Measurements from ENCODE around the gene UCN. TPM values are rescaled to one million over a fixed set of nuclear protein-coding genes. Genes with fewer than 3 reads are reported as not detected.

Gene UCN
- total and polyA plus RNA-seq, 2 of the 4 experiments (the other 2 are of a cell fraction): 0.22 TPM; not detected in 1

DNA sequence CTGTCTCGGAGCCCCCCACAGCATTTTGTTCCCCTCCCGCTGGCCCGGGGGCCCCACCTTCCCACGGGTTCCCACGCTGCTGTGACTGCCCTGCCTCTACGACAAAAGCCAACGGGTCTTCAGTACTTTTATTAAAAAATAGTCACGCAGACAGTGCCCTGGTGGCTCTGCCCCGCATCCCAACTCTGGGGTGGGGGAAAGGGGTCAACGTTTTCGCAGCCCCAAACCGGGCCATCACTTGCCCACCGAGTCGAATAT, 1.0 kb downstream of the UCN start:
- no peak overlapping the region for H3K4me3 ChIP-seq (ENCODE audit: insufficient read depth, low read depth, low read length)
- no peaks in the 10 kb centered on the region; the same call in 1 of the 2 replicates for H3K4me1 ChIP-seq (ENCODE audit: control insufficient read depth, insufficient read depth, low read length)
- H3K56ac ChIP-seq (ENCODE audit: extremely low read depth, insufficient read depth, low read length): no peak overlapping the region
- H2BK20ac ChIP-seq (ENCODE audit: low read depth, low read length): no peak overlapping the region
- no peak overlapping the region for H4K8ac ChIP-seq (ENCODE audit: low read depth in 2 of 2, low read length in 2 of 2)
- no peak overlapping the region for H2AFZ ChIP-seq (replicated peaks; ENCODE audit: low read length, poor library complexity)
- no peak overlapping the region for H3K23ac ChIP-seq (ENCODE audit: low read depth, low read length)
- H2BK120ac ChIP-seq (ENCODE audit: low read depth, low read length): no peak overlapping the region
- ChIA-PET CTCF (no interaction called here), POLR2A (ENCODE audit: unreplicated experiment) (interaction anchor here (0.6 kb wide), 1 partner anchor 60 kb away, joined by 3 read pairs; no protein-coding TSS in a partner anchor)
- H3K36me3 ChIP-seq (ENCODE audit: control insufficient read depth, insufficient read depth, low read length): peaks cover 14% of the 10 kb centered on the region
- no peak overlapping the region for H4K5ac ChIP-seq (ENCODE audit: low read depth, low read length)
- H3K4ac ChIP-seq (ENCODE audit: low read depth, low read length): no peak overlapping the region
- no TSS peak for BruUV-seq (replicated peaks)
- H3K14ac ChIP-seq (replicated peaks; ENCODE audit: low read depth, low read length): no peak overlapping the region
- no peaks in the 10 kb centered on the region; the same call in 1 of the 2 replicates for H3K9me1 ChIP-seq (ENCODE audit: insufficient read depth, low read length)
- H2AK9ac ChIP-seq (replicated peaks; ENCODE audit: low read depth, low read length, poor library complexity): no peak overlapping the region
- peaks cover 10% of the 10 kb centered on the region for H4K20me1 ChIP-seq (ENCODE audit: insufficient read depth, low read length)
- intact Hi-C loops (cut with micrococcal nuclease): no loop called here
- ATAC-seq (ENCODE audit: low read depth) (no peak), DNase-seq (no peak)
- in situ Hi-C loops (cut with MboI; ENCODE audit: low sequenced_read_pairs): no loop called here
- dilution Hi-C loops (cut with HindIII; ENCODE audit: low sequenced_read_pairs, unreplicated experiment): no loop called here
- no peak overlapping the region for H3K27ac ChIP-seq (ENCODE audit: insufficient read depth, low read length)
- no peak overlapping the region for H3K4me2 ChIP-seq (ENCODE audit: low read depth, low read length)
- H3K27me3 ChIP-seq (ENCODE audit: control insufficient read depth, insufficient read depth, low read length): peaks cover 41% of the 10 kb centered on the region
- no peak overlapping the region for H2BK5ac ChIP-seq (ENCODE audit: low read depth, low read length, poor library complexity, severe bottlenecking)
- H2AK5ac ChIP-seq (ENCODE audit: low read depth, low read length): no peak overlapping the region
- H3K9me3 ChIP-seq (ENCODE audit: control insufficient read depth, insufficient read depth, low read length): no peaks in the 10 kb centered on the region; the same call in 1 of the 2 replicates
- no peak overlapping the region for H4K91ac ChIP-seq (ENCODE audit: insufficient read depth, low read depth, low read length)
- H3K9ac ChIP-seq (ENCODE audit: low read depth, low read length): no peak overlapping the region
- no peak overlapping the region for H2BK15ac ChIP-seq (ENCODE audit: low read depth, low read length)
- TF ChIP-seq MAFK (IDR thresholded peaks at IDR 0.05; ENCODE audit: low read depth, low read length) (no peak), CEBPB (IDR thresholded peaks at IDR 0.05; ENCODE audit: low read depth, low read length) (no peak), BHLHE40 (IDR thresholded peaks at IDR 0.05; ENCODE audit: low read depth, low read length) (no peak), RFX5 (IDR thresholded peaks at IDR 0.05; ENCODE audit: low read depth, low read length) (no peak), NFE2L2 (IDR thresholded peaks at IDR 0.05; ENCODE audit: low read depth, low read length) (no peak), MAZ (IDR thresholded peaks at IDR 0.05; ENCODE audit: borderline replicate concordance, low read depth, low read length) (no peak), FOS (IDR thresholded peaks at IDR 0.05; ENCODE audit: low read depth, low read length) (no peak), POLR2A (IDR thresholded peaks at IDR 0.05; ENCODE audit: low read depth, low read length) (no peak), RAD21 (IDR thresholded peaks at IDR 0.05; ENCODE audit: low read length) (no peak), SMC3 (IDR thresholded peaks at IDR 0.05; ENCODE audit: low read depth, low read length) (no peak), MXI1 (IDR thresholded peaks at IDR 0.05; ENCODE audit: borderline replicate concordance, low read depth, low read length) (no peak), USF2 (IDR thresholded peaks at IDR 0.05; ENCODE audit: low read depth, low read length) (no peak), CHD1 (IDR thresholded peaks at IDR 0.05; ENCODE audit: low read depth, low read length) (no peak), RCOR1 (IDR thresholded peaks at IDR 0.05; ENCODE audit: insufficient replicate concordance, low read length) (no peak)
- TF ChIP-seq, protein P1, sequence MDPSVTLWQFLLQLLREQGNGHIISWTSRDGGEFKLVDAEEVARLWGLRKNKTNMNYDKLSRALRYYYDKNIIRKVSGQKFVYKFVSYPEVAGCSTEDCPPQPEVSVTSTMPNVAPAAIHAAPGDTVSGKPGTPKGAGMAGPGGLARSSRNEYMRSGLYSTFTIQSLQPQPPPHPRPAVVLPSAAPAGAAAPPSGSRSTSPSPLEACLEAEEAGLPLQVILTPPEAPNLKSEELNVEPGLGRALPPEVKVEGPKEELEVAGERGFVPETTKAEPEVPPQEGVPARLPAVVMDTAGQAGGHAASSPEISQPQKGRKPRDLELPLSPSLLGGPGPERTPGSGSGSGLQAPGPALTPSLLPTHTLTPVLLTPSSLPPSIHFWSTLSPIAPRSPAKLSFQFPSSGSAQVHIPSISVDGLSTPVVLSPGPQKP (IDR thresholded peaks at IDR 0.05; ENCODE audit: borderline replicate concordance, low read depth, low read length): no peak
- TF ChIP-seq, protein P2, sequence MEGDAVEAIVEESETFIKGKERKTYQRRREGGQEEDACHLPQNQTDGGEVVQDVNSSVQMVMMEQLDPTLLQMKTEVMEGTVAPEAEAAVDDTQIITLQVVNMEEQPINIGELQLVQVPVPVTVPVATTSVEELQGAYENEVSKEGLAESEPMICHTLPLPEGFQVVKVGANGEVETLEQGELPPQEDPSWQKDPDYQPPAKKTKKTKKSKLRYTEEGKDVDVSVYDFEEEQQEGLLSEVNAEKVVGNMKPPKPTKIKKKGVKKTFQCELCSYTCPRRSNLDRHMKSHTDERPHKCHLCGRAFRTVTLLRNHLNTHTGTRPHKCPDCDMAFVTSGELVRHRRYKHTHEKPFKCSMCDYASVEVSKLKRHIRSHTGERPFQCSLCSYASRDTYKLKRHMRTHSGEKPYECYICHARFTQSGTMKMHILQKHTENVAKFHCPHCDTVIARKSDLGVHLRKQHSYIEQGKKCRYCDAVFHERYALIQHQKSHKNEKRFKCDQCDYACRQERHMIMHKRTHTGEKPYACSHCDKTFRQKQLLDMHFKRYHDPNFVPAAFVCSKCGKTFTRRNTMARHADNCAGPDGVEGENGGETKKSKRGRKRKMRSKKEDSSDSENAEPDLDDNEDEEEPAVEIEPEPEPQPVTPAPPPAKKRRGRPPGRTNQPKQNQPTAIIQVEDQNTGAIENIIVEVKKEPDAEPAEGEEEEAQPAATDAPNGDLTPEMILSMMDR (conservative IDR thresholded peaks at IDR 0.05; ENCODE audit: low read depth, low read length): no peak
- H3K79me1 ChIP-seq (ENCODE audit: low read depth in 1 of 2, low read length in 2 of 2): no peaks in the 10 kb centered on the region
- no peak overlapping the region for H3K18ac ChIP-seq (ENCODE audit: low read depth, low read length)
- WGBS, 2 experiments (ENCODE audit: extremely low coverage in 2 of 2, insufficient read length in 1 of 2): 0% methylated on average over 1 of the region's 14 CpGs; no CpG with 5 or more reads in 1 of the 2 experiments

Measured in IMR-90 (cell line).